Stimulated activated CD8-positive, alpha-beta memory T cell treated with anti-CD3 and anti-CD28 coated beads, Interleukin-2, amount 100 ng/mL, for 48 hours (primary cell): Measurements from ENCODE around the gene FOXK2.

Source experiments
- DNase-seq, 2 donors: peaks; one replicate each; pipeline ENCODE4 v3.0.0-alpha.2; 2020; ENCODE audit warnings: low read depth in 2 of 2

FOXK2 gene

DNA sequence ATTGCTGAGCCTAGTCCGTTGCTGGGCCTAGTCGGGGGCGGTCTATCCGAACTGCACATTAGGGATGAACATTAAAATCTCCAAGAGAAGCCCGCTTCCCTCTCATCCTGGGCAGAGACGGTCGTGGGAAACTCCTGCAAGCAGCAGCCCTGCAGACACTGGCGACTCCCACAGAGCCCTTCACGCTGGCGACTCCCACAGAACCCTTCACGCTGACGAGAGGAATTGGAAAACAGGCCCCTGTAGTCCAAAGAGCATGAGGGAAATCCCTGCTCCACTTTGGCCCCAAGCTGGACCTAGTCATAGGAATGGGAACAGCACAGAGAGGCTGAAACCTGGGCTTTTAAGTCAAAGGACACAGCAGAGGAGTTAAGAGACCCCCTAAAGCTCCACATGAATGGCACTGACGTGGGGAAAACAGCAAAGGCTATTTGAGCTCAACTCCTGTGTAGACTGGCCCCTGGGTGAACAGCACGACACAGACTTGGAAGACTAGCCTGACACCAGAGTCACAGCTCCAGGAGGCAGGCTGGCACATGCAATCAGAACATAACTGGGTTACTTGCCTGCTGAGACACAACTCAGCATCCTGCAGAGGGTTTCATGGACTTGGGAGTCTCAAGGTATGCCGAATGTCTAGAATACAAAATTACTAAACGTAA is 86.5 kb downstream of the FOXK2 start:
- no peak for DNase-seq

DNA sequence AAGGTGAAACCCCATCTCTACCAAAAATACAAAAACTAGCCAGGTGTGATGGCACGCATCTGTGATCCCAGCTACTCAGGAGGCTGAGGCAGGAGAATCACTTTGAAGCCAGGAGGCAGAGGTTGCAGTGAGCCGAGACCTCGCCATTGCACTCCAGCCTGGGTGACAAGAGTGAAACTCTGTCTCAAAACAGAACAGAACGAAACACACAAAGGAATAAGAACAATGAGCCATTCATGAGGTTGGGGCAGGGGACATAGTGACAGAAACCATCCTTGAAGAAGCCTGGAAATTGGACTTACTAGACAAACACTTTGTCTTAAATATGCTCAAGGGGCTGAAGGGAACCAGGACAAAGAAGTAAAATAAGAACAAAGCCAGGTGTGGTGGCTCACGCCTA is 89.3 kb downstream of the FOXK2 start:
- DNase-seq = no peak

GRCh38 chr17:82609655-82610054 is 90.1 kb downstream of the FOXK2 start:
- no peak for DNase-seq

DNA sequence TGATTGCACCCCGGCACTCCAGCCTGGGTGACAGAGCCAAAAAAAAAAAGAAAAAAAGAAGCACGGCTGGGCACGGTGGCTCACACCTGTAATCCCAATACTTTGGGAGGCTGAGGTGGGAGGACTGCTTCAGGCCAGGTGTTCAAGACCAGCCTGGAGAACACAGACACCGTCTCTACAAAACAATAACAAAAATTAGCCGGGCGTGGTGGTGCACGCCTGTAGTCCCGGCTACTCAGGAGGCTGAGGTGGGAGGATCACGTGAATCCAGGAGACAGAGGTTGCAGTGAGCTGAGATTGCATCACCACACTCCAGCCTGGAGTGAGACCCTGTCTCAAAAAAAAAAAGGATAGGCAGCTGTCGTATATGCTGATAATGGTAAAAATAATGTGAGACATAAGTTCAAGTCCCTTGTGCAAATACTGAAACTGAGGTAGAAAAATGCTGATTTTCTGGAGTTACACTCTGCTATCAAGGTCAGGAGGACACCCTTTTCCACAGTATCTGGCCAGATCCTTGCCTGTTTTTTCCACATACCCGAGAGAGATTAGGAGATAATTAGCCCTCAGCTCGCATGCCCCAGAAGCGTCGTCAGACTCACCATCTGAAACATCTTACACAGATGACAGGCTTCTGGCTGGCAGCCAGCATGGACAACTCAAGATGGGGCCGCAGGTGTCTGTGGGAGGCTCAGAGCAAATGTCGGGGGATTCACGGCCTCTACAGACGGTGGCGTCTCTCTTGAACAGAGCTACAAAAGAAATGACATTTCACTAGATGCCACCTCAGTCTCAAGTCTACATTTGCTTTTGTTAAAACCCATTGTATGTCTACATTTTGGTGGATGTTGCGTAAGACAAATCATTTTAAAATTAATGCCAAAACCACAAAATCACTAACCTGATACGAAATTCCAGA is 91.9 kb downstream of the FOXK2 start:
- DNase-seq = no peak

GRCh38 chr17:82613283-82614094 is 94.0 kb downstream of the FOXK2 start:
- DNase-seq = no peak

- DNase-seq = no peak
Measured at GRCh38 chr17:82614095-82614631, 94.6 kb downstream of the FOXK2 start.

DNA sequence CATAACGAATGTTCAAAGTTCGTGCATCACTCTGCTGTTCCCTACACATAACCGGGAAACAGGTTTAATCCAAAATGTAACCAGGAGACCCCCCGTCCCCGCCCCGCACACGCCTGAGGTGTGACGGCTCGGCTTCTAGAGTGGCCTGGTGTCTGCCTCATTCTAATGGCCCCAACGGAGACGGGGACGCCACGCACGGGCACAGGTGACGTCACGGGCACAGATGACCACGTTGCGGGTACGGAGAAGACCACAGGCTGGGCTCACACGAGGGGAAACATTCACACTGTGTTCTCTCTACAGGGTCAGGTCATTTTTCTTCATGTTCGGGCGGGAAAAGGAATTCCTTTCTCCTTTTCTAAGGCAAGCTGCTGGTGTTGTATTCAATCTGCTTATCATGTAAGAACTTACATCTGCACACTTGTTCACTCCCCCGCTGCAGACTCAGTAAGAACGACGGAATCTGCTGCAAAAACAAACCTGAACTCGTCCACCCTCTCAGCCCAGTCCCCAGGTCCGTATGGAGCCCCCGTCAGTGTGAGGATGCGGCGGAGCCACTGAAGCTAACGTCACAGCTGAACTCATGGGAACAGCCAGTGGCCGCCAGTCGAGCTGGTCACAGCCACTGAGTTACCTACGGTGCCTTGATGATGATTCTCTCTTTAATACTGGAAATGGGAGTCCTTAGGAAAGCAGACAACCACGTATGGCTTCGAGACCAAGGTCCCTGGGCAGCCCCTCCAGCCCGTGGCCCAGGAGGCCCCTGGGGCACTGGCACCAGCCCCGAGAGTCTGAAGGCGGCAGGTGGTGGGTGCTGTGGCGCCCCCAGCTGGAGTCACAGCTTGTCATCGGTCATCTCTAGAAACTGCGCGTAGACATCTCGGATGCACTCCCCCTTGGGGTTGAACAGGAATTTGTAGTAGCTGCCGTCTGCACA is 95.8 kb downstream of the FOXK2 start:
- DNase-seq = no peak

DNA sequence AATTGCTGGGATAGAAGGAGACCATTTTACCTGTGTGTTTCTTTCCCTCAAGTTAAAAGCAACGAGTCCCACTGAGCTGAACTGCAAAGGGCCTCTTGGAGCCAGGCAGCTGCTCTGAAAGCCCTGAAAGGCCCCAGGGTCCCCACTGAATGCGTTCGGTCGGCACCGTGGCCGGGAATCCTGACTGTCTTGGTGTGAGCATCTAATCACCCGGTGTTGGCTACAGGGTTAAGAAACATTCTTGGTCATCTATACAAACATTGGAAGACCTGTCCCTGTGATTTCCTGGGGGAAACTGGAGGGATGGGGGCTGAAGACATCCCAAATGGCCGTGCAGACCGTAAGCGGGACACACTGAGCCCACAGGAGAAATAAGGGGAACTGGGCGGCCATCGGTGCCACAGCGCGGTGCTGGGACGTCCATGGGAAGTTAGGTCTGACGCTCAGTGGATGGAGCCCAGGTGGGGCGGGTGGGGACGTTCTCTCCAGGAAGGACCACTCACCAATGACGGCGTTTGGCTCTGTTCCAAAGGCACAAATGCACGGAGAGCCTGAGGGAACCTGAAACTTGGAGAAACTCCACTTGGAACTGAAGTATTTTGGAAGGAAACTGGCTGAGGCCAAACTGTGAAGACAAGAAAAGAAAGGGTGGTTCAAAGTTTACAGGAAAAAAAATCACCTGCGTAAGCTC is 96.6 kb downstream of the FOXK2 start:
- DNase-seq = no peak

GRCh38 chr17:82619211-82619610 is 99.7 kb downstream of the FOXK2 start:
- DNase-seq = no peak

GRCh38 chr17:82619641-82620040 is 100.1 kb downstream of the FOXK2 start:
- no peak for DNase-seq

DNA sequence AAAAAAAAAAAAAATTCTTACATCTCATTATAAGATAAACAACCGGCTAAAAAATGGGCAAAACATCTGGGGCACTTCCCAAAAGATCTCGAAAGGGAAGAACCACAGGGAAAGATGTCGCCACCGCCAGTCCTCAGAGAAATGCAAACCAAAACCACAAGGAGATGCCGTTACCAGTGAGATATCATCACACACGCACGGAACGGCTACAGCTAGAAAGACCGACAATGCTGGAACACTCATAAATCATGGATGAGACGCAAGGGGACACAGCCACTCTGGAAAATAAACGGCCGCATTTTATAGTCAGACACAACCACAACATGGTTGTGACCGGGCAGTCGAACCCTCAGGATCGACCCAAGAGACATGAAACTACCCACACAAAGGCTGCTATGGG is 104.2 kb downstream of the FOXK2 start:
- no peak for DNase-seq

DNA sequence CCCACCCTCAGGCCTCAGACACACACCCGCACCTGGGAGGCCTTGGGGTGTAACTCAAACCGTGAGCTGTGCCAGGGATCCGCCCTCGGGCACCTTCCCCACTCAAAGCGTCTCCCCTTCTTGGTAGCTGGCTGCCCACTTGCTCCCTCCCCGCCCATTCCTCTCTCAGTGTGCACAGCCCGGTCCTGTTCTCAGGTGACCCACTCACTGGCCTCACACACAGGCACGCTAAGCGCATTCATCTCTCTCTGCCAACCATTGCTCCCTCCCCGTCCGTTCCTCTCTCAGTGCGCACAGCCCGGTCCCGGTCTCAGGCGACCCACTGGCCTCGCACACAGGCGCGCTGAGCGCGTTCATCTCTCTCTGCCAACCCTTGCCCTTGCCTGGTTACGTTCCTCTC is 107.9 kb downstream of the FOXK2 start:
- no peak for DNase-seq

- DNase-seq = no peak
Measured at GRCh38 chr17:82629748-82630147, 110.2 kb downstream of the FOXK2 start.

GRCh38 chr17:82630212-82630611 is 110.7 kb downstream of the FOXK2 start:
- DNase-seq = no peak

- DNase-seq = no peak
Measured at GRCh38 chr17:82631544-82631943, 112.0 kb downstream of the FOXK2 start.

DNA sequence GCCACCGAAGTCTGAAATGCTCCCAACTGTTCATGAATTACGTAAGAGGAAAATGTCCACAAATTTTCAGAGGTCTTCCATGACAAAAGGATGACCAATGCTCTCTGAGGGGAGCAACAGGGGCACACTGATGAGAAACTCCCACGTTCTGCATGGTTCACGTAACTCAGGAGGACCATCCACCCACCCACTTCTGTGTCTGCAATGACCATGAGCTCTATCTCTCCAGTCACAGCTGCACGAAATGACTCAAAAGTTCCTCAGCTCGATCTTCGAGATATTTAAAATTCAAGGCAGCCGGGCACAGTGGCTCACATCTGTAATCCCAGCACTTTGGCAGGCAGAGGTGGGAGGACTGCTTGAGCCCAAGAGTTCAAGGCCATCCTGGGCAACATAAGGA is 112.9 kb downstream of the FOXK2 start:
- DNase-seq = no peak

DNA sequence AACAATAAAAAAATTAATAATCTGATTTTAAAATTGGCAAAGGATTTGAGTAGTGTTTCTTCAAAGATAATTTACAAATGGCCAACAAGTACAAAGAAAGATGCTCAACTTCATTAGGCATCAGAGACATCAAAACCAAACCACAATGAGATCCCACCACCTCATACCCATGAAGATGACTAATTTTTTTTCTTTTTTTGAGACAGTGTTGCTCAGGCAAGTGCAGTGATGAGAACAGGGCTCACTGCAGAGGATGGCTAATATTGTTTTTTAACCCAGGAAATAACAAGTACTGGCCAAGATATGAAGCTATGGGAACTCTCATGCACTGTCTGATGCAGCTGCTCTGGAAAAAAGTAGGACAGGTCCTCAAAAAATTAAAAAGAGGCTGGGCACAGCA is 113.8 kb downstream of the FOXK2 start:
- no peak for DNase-seq

- DNase-seq = no peak
Measured at GRCh38 chr17:82636626-82637598, 117.4 kb downstream of the FOXK2 start.

DNA sequence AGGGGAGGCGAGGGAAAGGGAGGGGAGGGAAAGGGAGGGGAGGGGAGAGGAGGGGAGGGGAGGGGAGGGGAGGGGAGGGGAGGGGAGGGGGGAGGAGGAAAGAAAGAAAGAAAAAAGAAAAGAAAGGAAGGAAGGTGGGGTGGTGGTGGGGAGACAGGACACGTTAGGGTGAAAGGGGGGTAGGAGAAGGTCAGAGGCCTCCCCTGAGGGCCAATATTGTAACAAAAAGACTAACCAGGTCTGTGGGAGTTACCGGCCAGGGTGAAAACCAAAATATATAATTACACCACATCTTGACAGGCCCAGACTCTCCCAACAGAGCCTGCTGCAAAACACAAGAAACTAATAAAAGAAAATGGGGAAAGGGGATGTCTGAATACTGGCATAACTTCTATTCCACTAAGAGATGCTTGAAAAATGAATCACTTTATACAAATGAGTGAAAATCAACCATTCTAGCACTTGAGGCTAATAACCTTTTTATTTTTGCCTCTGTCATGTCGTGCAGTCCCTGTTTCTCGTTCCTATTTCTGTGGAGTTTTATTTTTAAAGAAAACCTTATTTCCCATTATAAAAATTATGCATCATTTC is 118.7 kb downstream of the FOXK2 start:
- no peak for DNase-seq
